AG04450 (cell line): ENCODE measurements around the gene PCDHB10. TPM values are rescaled to one million over a fixed set of nuclear protein-coding genes. Genes with fewer than 3 reads are reported as not detected.
"Not testable (repeated sequence)": the region's sequence is repeated elsewhere in the genome, so short reads cannot be mapped to it uniquely, and the experiment has no call there.

Experiments used
- CTCF ChIA-PET: fragments of 300-600, 350-600 bp; formaldehyde crosslinking; extraction: SDS; loops from one replicate; lab custom pipeline; 2022; ENCODE audit warnings: antibody characterized with exemption, inconsistent platforms; lab: Charles Lee
- POLR2A ChIA-PET: fragments of 350-600 bp; formaldehyde crosslinking; extraction: SDS; loops from one replicate; lab custom pipeline; 2021; ENCODE audit warnings: antibody characterized with exemption, inconsistent platforms; lab: Yijun Ruan, JAX
- DNase-seq: peaks from one replicate; pipeline ENCODE4 v3.0.0-alpha.2; 2011; ENCODE audit warnings: low read depth, low spot score
- H3K27ac ChIP-seq: one replicate; pipeline ENCODE4 v1.5.1; 2012; ENCODE audit warnings: low read depth, low read length, control low read depth
- H3K27me3 ChIP-seq: one replicate; pipeline ENCODE4 v1.6.0; 2012; ENCODE audit warnings: low read length; ENCODE audit not compliant: control insufficient read depth, insufficient read depth
- H3K4me3 ChIP-seq: 2 replicates; pipeline ENCODE4 v1.5.1; 2011; ENCODE audit warnings: mild to moderate bottlenecking, low read depth, low read length, control low read depth
- H3K9me3 ChIP-seq: 2 replicates; pipeline ENCODE4 v1.5.1; 2012; ENCODE audit warnings: low read length; ENCODE audit not compliant: control insufficient read depth, insufficient read depth
- CTCF ChIP-seq: IDR thresholded peaks from 2 replicates; pipeline ENCODE4 v1.5.1; 2011; ENCODE audit warnings: low read depth, low read length, control low read depth, inconsistent platforms
- polyA plus RNA-seq: library from polyadenylated mRNA; depleted of rRNA; stranded (reverse); fragments of >200 nt; gene quantifications from 2 replicates; pipeline ENCODE4 v1.2.3, GENCODE V29; 2011

The PCDHB10 gene
- polyA plus RNA-seq, 1 experiment, result 0.74 TPM

- H3K9me3 ChIP-seq, result peaks cover 26% of the 10 kb centered on the region
- H3K27me3 ChIP-seq, H3K27ac ChIP-seq, H3K4me3 ChIP-seq, DNase-seq, POLR2A ChIA-PET, CTCF ChIA-PET: not testable (repeated sequence)
Measured at GRCh38 chr5:141214583-141214982, 22.4 kb downstream of the PCDHB10 start.

- H3K27ac ChIP-seq, DNase-seq, H3K27me3 ChIP-seq, POLR2A ChIA-PET, CTCF ChIA-PET, H3K4me3 ChIP-seq: not testable (repeated sequence)
- H3K9me3 ChIP-seq, result peaks cover 20% of the 10 kb centered on the region
Measured at GRCh38 chr5:141215504-141215903, 23.4 kb downstream of the PCDHB10 start.

GRCh38 chr5:141216035-141216434 lies 23.9 kb downstream of the PCDHB10 start:
- POLR2A ChIA-PET, CTCF ChIA-PET: not testable (repeated sequence)

GRCh38 chr5:141223112-141223783 lies 31.1 kb downstream of the PCDHB10 start, which contains the start of gene PCDHB14:
Gene PCDHB14 (plus strand): TSS chr5:141223343. CDS start chr5:141223506, 163 bp downstream.
- DNase-seq, result no peak
- Histone ChIP-seq H3K4me3 (peak within 1 kb of the TSS; percentile 33), H3K9me3 (peaks cover 21% of the 10 kb centered on the region), H3K27me3 (no peaks in the 10 kb centered on the region), H3K27ac (no peak within 1 kb of the TSS)
- POLR2A ChIA-PET, result no interaction called here
- TF ChIP-seq CTCF, result no peak
- CTCF ChIA-PET, result interaction anchor here (0.9 to 2.7 kb wide), 12 partner anchors 11 to 344 kb away, joined by 3 to 66 read pairs (median 5); partner anchors contain the start of genes PCDHB10, PCDHGB3 and TAF7

More at GRCh38 chr5:141216035-141216434, 23.9 kb downstream of the PCDHB10 start:
- H3K9me3 ChIP-seq, result peaks cover 16% of the 10 kb centered on the region
- DNase-seq, H3K27ac ChIP-seq, H3K27me3 ChIP-seq, H3K4me3 ChIP-seq: not testable (repeated sequence)

- DNase-seq, POLR2A ChIA-PET, CTCF ChIA-PET, H3K27ac ChIP-seq, H3K4me3 ChIP-seq, H3K27me3 ChIP-seq: not testable (repeated sequence)
- H3K9me3 ChIP-seq, result peaks cover 16% of the 10 kb centered on the region
Measured at GRCh38 chr5:141224844-141225243, 32.7 kb downstream of the PCDHB10 start.

- CTCF ChIA-PET, H3K27me3 ChIP-seq, DNase-seq, H3K4me3 ChIP-seq, H3K27ac ChIP-seq, POLR2A ChIA-PET: not testable (repeated sequence)
- peaks cover 16% of the 10 kb centered on the region for H3K9me3 ChIP-seq
Measured at GRCh38 chr5:141225421-141225820, 33.3 kb downstream of the PCDHB10 start.

GRCh38 chr5:141234109-141234667 lies 42.0 kb downstream of the PCDHB10 start:
- Histone ChIP-seq H3K4me3 (peak overlapping the region; percentile 21), H3K27ac (no peak overlapping the region), H3K27me3 (no peaks in the 10 kb centered on the region), H3K9me3 (peaks cover 19% of the 10 kb centered on the region)
- DNase-seq, result no peak
- ChIA-PET POLR2A (no interaction called here), CTCF (interaction anchor here (0.6 to 2.3 kb wide), 7 partner anchors 10 to 334 kb away, joined by 3 to 17 read pairs (median 3); partner anchors contain the start of gene PCDHGA10)
- no peak for TF ChIP-seq CTCF

- H3K27me3 ChIP-seq, POLR2A ChIA-PET, H3K4me3 ChIP-seq, CTCF ChIA-PET, DNase-seq, H3K27ac ChIP-seq: not testable (repeated sequence)
- peaks cover 24% of the 10 kb centered on the region for H3K9me3 ChIP-seq
Measured at GRCh38 chr5:141235922-141236321, 43.8 kb downstream of the PCDHB10 start.
